ENCODE measurements around the gene ARNT2.
"Not testable (repeated sequence)": the region's sequence is repeated elsewhere in the genome, so short reads cannot be mapped to it uniquely, and the experiment has no call there.

DNA sequence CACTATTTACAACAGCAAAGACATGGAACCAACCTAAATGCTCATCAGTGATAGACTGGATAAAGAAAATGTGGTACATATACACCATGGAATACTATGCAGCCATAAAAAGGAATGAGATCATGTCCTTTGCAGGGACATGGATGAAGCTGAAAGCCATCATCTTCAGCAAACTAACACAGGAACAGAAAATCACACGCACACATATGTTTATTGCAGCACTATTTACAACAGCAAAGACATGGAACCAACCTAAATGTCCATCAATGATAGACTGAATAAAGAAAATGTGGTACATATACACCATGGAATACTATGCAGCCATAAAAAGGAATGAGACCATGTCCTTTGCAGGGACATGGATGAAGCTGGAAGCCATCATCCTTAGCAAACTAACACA lies 13.2 kb upstream of the ARNT2 start:
- not testable (repeated sequence) for TF ChIP-seq POLR2A (IDR thresholded peaks at IDR 0.05; ENCODE audit: low read length); GATA1 (IDR thresholded peaks at IDR 0.05; ENCODE audit: low read depth, low read length)
